ENCODE results near the gene MPP2. TPM values are rescaled to one million over a fixed set of nuclear protein-coding genes. Genes with fewer than 3 reads are reported as not detected.

MPP2 gene
- total and polyA plus RNA-seq, 2 experiments from 2014 or later, result 1.3 to 1.4 TPM

- Histone ChIP-seq H2AFZ (peak overlapping the region; percentile 32), H3K4me1 (ENCODE audit: insufficient read depth) (peaks cover 5% of the 10 kb centered on the region)
These were observed 28.8 kb downstream of the MPP2 start for GRCh38 chr17:43878260-43879175.

GRCh38 chr17:43877451-43878155, 29.7 kb downstream of the MPP2 start:
- TF ChIP-seq CTCF (IDR thresholded peaks at IDR 0.05; ENCODE audit: poor library complexity) (no peak), EZH2 (IDR thresholded peaks at IDR 0.05; ENCODE audit: borderline replicate concordance) (no peak), EZH2phosphoT487 (IDR thresholded peaks at IDR 0.05; ENCODE audit: low read depth, severe bottlenecking, unreplicated experiment) (no peak)
- H3K27me3 ChIP-seq, result no peaks in the 10 kb centered on the region
- H3K9me2 ChIP-seq (replicated peaks; ENCODE audit: insufficient read depth), result no peaks in the 10 kb centered on the region
- H3K4me1 ChIP-seq (ENCODE audit: insufficient read depth), result peaks cover 5% of the 10 kb centered on the region
- no peaks in the 10 kb centered on the region for H3K9me3 ChIP-seq (ENCODE audit: low read depth)
- no peaks in the 10 kb centered on the region for H3K79me2 ChIP-seq
- no peak overlapping the region for H2AFZ ChIP-seq
- no peak overlapping the region for H3K27ac ChIP-seq
- no peak for DNase-seq (ENCODE audit: low spot score)
- H3K36me3 ChIP-seq (replicated peaks; ENCODE audit: insufficient read depth, low read depth), result no peaks in the 10 kb centered on the region
- no peaks in the 10 kb centered on the region for H4K20me1 ChIP-seq (ENCODE audit: insufficient read depth, poor library complexity, severe bottlenecking)
- WGBS (ENCODE audit: low lambda C conversion rate, missing lambda C conversion rate), result 95% methylated on average over 10 of the region's 10 CpGs
- no peak overlapping the region for H3K4me2 ChIP-seq
- H3K4me3 ChIP-seq, result no peak overlapping the region

More at GRCh38 chr17:43878260-43879175, 28.8 kb downstream of the MPP2 start:
- DNase-seq (ENCODE audit: low spot score), result peak; percentile 93
- Histone ChIP-seq H3K36me3 (replicated peaks; ENCODE audit: insufficient read depth, low read depth) (no peaks in the 10 kb centered on the region), H3K4me2 (no peak overlapping the region), H4K20me1 (ENCODE audit: insufficient read depth, poor library complexity, severe bottlenecking) (no peaks in the 10 kb centered on the region), H3K27ac (peak overlapping the region; percentile 79), H3K79me2 (no peaks in the 10 kb centered on the region), H3K9me3 (ENCODE audit: low read depth) (no peaks in the 10 kb centered on the region), H3K9me2 (replicated peaks; ENCODE audit: insufficient read depth) (no peaks in the 10 kb centered on the region), H3K4me3 (no peak overlapping the region), H3K27me3 (no peaks in the 10 kb centered on the region)
- TF ChIP-seq EZH2phosphoT487 (IDR thresholded peaks at IDR 0.05; ENCODE audit: low read depth, severe bottlenecking, unreplicated experiment), result no peak
- TF ChIP-seq CTCF (IDR thresholded peaks at IDR 0.05; ENCODE audit: poor library complexity), result peak; percentile 93
- WGBS (ENCODE audit: low lambda C conversion rate, missing lambda C conversion rate), result 15% methylated on average over 13 of the region's 13 CpGs

GRCh38 chr17:43877031-43877430, 30.3 kb downstream of the MPP2 start:
- Histone ChIP-seq H3K27me3 (no peaks in the 10 kb centered on the region), H4K20me1 (ENCODE audit: insufficient read depth, poor library complexity, severe bottlenecking) (no peaks in the 10 kb centered on the region), H3K27ac (no peak overlapping the region), H3K4me2 (no peak overlapping the region), H3K4me1 (ENCODE audit: insufficient read depth) (peaks cover 5% of the 10 kb centered on the region), H3K9me2 (replicated peaks; ENCODE audit: insufficient read depth) (no peaks in the 10 kb centered on the region), H3K4me3 (no peak overlapping the region), H3K79me2 (no peaks in the 10 kb centered on the region), H2AFZ (no peak overlapping the region), H3K36me3 (replicated peaks; ENCODE audit: insufficient read depth, low read depth) (no peaks in the 10 kb centered on the region), H3K9me3 (ENCODE audit: low read depth) (no peaks in the 10 kb centered on the region)
- TF ChIP-seq CTCF (IDR thresholded peaks at IDR 0.05; ENCODE audit: poor library complexity) (no peak), EZH2phosphoT487 (IDR thresholded peaks at IDR 0.05; ENCODE audit: low read depth, severe bottlenecking, unreplicated experiment) (no peak), EZH2 (IDR thresholded peaks at IDR 0.05; ENCODE audit: borderline replicate concordance) (no peak)
- WGBS (ENCODE audit: low lambda C conversion rate, missing lambda C conversion rate), result 88% methylated on average over 7 of the region's 7 CpGs
- no peak for DNase-seq (ENCODE audit: low spot score)

Measured in hepatocyte (in vitro differentiated cells).